ENCODE data around the gene NUDT8.

The NUDT8 gene

DNA sequence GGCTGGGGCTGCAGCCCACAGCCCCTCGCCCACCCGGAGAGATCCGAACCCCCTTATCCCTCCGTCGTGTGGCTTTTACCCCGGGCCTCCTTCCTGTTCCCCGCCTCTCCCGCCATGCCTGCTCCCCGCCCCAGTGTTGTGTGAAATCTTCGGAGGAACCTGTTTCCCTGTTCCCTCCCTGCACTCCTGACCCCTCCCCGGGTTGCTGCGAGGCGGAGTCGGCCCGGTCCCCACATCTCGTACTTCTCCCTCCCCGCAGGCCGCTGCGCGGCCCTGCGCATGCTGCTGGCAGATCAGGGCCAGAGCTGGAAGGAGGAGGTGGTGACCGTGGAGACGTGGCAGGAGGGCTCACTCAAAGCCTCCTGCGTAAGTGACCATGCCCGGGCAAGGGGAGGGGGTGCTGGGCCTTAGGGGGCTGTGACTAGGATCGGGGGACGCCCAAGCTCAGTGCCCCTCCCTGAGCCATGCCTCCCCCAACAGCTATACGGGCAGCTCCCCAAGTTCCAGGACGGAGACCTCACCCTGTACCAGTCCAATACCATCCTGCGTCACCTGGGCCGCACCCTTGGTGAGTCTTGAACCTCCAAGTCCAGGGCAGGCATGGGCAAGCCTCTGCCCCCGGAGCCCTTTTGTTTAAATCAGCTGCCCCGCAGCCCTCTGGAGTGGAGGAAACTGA lies 45.4 kb downstream of the NUDT8 start:
- peak; percentile 29 for DNase-seq (ENCODE audit: low read depth)
- TF ChIP-seq, protein P1, sequence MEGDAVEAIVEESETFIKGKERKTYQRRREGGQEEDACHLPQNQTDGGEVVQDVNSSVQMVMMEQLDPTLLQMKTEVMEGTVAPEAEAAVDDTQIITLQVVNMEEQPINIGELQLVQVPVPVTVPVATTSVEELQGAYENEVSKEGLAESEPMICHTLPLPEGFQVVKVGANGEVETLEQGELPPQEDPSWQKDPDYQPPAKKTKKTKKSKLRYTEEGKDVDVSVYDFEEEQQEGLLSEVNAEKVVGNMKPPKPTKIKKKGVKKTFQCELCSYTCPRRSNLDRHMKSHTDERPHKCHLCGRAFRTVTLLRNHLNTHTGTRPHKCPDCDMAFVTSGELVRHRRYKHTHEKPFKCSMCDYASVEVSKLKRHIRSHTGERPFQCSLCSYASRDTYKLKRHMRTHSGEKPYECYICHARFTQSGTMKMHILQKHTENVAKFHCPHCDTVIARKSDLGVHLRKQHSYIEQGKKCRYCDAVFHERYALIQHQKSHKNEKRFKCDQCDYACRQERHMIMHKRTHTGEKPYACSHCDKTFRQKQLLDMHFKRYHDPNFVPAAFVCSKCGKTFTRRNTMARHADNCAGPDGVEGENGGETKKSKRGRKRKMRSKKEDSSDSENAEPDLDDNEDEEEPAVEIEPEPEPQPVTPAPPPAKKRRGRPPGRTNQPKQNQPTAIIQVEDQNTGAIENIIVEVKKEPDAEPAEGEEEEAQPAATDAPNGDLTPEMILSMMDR (conservative IDR thresholded peaks at IDR 0.05; ENCODE audit: low read depth, low read length) = peak; percentile 0
- peak overlapping the region; percentile 83 for H3K4me3 ChIP-seq (ENCODE audit: low read length)

- H3K4me3 ChIP-seq (ENCODE audit: low read length) = peak within 1 kb of the TSS; percentile 83
- TF ChIP-seq, protein P1 (conservative IDR thresholded peaks at IDR 0.05; ENCODE audit: low read depth, low read length) = peak; percentile 60
- DNase-seq (ENCODE audit: low read depth) = peak; percentile 59
These were observed 46.2 kb downstream of the NUDT8 start, which contains the start of gene GSTP1 for GRCh38 chr11:67583247-67584204. TSS of gene GSTP1 (plus strand) at chr11:67583812. CDS start at chr11:67583844, 32 bp downstream.

- no peak overlapping the region for H3K4me3 ChIP-seq (ENCODE audit: low read length)
- TF ChIP-seq, protein P1 (conservative IDR thresholded peaks at IDR 0.05; ENCODE audit: low read depth, low read length) = no peak
- no peak for DNase-seq (ENCODE audit: low read depth)
These were observed 47.7 kb downstream of the NUDT8 start for GRCh38 chr11:67582011-67582410.

- TF ChIP-seq, protein P1 (conservative IDR thresholded peaks at IDR 0.05; ENCODE audit: low read depth, low read length) = no peak
- no peak for DNase-seq (ENCODE audit: low read depth)
These were observed 48.3 kb downstream of the NUDT8 start for GRCh38 chr11:67581469-67581868.

DNA sequence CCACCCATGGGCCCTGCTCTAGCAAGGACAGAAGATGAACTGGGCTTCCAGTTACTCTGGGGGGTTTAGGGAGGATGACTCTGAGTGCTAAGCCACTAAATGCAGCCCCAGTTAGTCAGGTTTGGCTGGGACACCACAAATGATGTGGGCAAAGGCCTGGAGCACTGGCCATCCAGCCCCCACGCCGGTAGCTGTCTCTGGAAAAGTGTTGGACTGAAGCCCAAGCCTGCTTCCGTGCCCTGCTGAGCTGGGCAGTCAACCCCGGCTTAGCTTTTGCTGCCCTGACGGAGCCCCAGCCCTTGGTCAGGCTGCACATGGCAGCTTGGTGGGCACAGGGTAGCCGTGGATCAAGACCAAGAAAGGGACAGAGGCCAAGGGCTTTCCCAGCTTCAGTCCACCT lies 51.8 kb downstream of the NUDT8 start:
- no peak overlapping the region for H3K4me3 ChIP-seq (ENCODE audit: low read length)
- TF ChIP-seq, protein P1 (conservative IDR thresholded peaks at IDR 0.05; ENCODE audit: low read depth, low read length) = no peak
- DNase-seq (ENCODE audit: low read depth) = no peak

More at GRCh38 chr11:67581469-67581868, 48.3 kb downstream of the NUDT8 start:
- no peak overlapping the region for H3K4me3 ChIP-seq (ENCODE audit: low read length)

All from retinal pigment epithelial cell (primary cell).